Stimulated activated CD4-positive, alpha-beta T cell treated with anti-CD3 and anti-CD28 coated beads, Interleukin-4, amount 100 ng/mL, for 24 hours (primary cell): Measurements from ENCODE around the gene CACNB2.
A peak's percentile ranks its signal among the peaks of the same experiment; 100 is the strongest.

Experiments
- DNase-seq: peaks from one replicate; pipeline ENCODE4 v3.0.0-alpha.2; 2020

CACNB2 gene

GRCh38 chr10:18140149-18140956 is at the start of gene CACNB2:
Gene CACNB2, plus strand, starts transcription at chr10:18140424.
- DNase-seq, result no peak

- no peak for DNase-seq
Measured at GRCh38 chr10:18094332-18094731, 45.9 kb upstream of the CACNB2 start.

GRCh38 chr10:18094793-18095192 is 45.4 kb upstream of the CACNB2 start:
- DNase-seq, result no peak

GRCh38 chr10:18097524-18097923 is 42.7 kb upstream of the CACNB2 start:
- no peak for DNase-seq

- DNase-seq, result no peak
Measured at GRCh38 chr10:18098201-18098600, 42.0 kb upstream of the CACNB2 start.

- DNase-seq, result no peak
Measured at GRCh38 chr10:18099415-18099814, 40.8 kb upstream of the CACNB2 start.

- no peak for DNase-seq
Measured at GRCh38 chr10:18100669-18101068, 39.6 kb upstream of the CACNB2 start.

- no peak for DNase-seq
Measured at GRCh38 chr10:18102404-18102803, 37.8 kb upstream of the CACNB2 start.

- DNase-seq, result peak; percentile 38
Measured at GRCh38 chr10:18104223-18104872, 35.9 kb upstream of the CACNB2 start.

GRCh38 chr10:18109341-18109870 is 30.8 kb upstream of the CACNB2 start:
- no peak for DNase-seq

GRCh38 chr10:18113881-18114280 is 26.3 kb upstream of the CACNB2 start:
- no peak for DNase-seq

GRCh38 chr10:18117276-18117675 is 22.9 kb upstream of the CACNB2 start:
- DNase-seq, result no peak

GRCh38 chr10:18122753-18123152 is 17.5 kb upstream of the CACNB2 start:
- DNase-seq, result no peak

GRCh38 chr10:18133046-18133445 is 7.2 kb upstream of the CACNB2 start:
- DNase-seq, result no peak

GRCh38 chr10:18134509-18134908 is 5.7 kb upstream of the CACNB2 start:
- no peak for DNase-seq

GRCh38 chr10:18134921-18135320 is 5.3 kb upstream of the CACNB2 start:
- no peak for DNase-seq

- no peak for DNase-seq
Measured at GRCh38 chr10:18136073-18136791, 4.0 kb upstream of the CACNB2 start.

- no peak for DNase-seq
Measured at GRCh38 chr10:18137111-18137510, 3.1 kb upstream of the CACNB2 start.

GRCh38 chr10:18140957-18141845 is 977 bp downstream of the CACNB2 start:
- DNase-seq, result no peak

- DNase-seq, result no peak
Measured at GRCh38 chr10:18142151-18142550, 1.9 kb downstream of the CACNB2 start.

GRCh38 chr10:18144396-18144795 is 4.2 kb downstream of the CACNB2 start:
- DNase-seq, result no peak

GRCh38 chr10:18144928-18145327 is 4.7 kb downstream of the CACNB2 start:
- no peak for DNase-seq

- DNase-seq, result no peak
Measured at GRCh38 chr10:18145652-18146051, 5.4 kb downstream of the CACNB2 start.
